NCI-H446 (cell line): ENCODE results near the gene TFF1.
A peak's percentile ranks its signal among the peaks of the same experiment; 100 is the strongest.

Experiments
- DNase-seq, 2 experiments: peaks; one replicate each; lab custom pipeline; 2025; lab: John Stamatoyannopoulos, UW

The TFF1 gene

DNA sequence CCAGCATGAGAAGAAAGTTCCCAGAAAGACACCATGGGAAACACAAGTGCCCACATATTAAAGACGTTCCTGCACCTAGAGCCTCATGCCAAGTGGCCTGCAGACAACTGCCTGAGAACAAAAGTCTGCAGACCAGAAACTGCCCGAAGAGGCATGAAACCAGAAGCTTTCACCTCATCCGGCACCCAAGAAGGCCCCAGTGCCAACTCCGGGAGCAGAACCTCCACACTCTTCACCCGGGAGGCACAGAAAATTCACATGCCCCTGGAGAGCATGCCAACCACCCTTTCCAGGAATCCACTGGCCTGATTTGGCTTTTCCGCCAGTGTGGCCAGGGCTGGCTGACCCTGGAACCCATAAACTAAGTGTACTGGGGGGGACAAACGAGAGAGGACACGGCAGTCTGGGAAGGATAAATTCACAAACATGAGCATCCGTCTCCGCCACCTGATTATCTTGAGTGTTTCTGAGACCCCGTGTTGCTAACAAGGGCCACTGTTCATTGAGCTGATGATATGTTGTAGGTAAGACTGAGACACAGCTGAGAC, 22.3 kb downstream of the TFF1 start:
- no peak for DNase-seq

DNA sequence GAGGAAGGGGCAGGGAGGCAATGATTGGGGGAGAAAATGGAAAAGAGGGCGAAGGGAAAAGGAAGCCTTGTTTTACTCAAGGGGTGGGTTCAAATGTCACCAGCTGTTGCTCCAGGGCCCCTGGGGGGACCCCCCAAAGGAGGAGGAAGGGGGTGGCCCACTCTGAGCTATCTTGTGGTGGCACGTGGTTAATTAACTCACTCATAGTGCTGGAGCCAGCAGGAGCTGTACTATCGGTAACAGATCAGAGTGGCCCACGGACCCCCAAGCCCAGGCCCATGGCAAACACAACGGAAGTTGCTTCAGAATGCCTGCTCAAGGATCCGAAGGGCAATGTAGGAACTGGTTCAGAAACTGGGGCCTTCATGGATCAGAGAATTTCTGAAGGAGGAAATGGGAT, 22.8 kb downstream of the TFF1 start:
- no peak for DNase-seq

DNA sequence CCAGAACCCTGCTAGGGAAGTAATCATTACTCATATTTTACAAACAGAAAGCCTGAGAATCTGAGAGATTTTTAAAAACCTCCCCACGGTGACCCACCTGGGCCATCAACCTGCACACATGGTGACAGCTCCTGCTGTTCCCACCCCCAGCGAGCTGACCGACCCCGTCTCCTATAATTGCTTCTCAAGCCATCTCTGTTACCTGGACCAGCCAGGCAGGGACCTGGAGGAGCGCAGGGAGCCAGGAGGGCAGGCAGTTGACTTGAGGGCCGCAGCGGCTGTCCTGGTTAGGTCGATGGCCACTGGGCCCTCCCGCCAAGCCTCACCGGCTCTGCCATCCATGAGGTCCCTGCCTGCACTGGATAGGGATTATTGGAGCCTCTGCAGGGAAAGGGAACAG, 23.2 kb downstream of the TFF1 start:
- DNase-seq = no peak

DNA sequence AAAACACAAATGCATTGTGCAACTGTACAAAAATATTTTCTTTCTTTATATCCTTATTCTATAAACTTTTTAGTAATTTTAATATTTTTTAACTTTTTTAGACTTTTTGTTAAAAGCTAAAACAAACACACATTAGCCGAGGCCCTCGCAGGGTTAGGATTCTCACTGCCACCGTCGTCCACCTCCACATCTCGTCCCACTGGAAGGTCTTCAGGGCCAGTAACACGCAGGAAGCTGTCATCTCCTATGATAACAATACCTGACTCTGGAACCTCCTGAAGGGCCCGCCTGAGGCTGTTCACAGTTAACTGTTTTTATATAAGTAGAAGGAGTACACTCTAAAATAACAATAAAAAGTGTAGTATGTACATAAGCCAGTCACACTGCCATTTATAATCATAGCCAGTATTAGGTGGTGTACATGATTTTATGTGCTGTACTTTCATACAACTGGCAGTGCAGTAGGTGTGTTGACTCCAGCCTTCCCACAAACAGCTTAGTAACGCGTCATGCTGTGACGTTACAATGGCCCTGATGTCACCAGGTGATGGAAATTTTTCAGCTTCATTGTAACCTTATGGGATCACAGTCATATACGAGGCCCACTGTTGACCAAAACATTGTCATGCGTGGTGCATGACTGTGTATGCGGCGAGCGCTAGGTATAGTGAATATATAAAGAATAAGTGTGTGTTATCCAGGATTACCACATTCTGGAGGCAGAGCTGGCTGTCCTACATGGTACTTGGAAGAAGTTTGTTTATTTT, 24.4 kb downstream of the TFF1 start:
- DNase-seq = no peak

DNA sequence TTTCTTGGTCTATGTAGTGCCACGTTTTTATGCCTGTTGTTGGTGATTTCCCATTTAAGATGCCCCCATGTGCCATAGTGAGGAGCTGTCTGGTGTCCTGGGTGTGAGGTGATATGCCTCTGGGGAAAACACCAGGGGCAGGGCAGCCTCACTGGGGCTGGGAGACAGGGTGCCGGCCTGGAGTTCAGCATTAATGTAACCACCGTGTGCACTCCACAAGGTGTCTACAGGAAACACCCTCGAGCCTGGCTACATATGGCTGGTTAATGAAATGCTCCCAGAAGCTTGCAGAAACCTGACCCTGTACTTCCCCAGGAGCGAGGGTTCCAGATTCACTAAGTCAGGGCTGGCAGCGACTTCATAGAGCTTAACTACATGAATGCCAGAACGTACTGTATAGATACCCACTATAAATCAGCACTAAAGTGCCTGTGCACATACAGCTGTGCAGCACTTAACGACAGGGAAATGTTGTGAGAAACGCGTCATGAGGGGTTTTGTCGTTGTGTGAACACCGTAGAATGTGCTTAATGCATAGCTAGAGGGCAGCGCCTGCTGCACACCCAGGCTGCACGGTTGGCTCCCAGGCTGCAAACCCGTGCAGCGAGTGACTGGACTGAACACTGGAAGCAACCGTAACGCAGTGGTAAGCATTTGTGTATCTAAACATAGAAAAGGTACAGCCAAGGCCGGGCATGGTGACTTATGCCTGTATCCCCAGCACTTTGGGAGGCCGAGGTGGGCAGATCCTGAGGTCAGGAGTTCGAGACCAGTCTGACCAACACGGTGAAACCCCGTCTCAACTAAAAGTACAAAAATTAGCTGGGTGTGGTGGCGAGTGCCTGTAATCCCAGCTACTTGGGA, 25.9 kb downstream of the TFF1 start:
- no peak for DNase-seq

DNA sequence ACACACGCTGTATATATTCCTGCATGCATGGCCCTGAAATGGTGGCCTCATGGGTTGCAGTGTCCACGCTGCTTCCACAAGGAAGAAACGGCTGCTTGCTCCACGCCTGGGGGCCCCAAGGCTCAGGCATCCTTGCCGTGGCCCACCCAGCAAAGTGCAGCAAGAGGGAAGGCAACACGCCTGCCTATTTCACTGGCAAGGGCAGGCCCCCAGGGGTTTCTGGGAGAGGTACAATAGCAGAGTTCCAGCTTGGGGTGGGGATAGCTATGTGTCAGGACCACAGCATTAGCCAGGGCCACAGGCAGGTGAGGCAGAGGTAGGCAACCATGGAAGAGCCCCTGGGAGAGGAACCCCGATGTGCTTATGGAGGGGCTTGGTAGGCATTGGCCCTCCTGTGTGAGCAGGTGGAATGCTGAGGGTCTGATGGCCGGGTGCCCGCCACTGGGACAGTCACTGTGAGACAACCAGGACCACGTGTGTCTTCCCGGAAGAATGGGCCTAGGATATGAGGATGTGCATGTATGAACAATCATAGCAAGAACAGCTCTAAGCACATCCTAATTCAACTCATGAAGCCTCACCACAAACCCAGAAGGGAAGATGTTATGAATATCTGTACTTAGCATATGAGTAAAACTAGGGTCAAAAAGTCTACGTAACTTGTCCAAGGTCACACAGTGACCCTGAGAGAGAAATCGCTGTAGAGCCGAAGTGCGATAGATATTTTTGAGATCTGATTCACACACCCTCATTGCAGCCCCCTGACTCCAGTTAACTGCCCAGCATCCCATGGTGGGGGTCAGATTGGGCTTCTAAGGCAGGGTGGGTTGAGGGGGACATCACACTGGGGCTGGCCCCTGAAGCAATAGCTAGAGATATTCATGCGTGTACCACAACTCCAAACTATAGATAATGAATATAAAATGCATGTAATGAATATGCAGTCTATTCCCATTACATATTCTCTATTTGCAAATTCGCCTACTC, 27.3 kb downstream of the TFF1 start:
- no peak for DNase-seq

DNA sequence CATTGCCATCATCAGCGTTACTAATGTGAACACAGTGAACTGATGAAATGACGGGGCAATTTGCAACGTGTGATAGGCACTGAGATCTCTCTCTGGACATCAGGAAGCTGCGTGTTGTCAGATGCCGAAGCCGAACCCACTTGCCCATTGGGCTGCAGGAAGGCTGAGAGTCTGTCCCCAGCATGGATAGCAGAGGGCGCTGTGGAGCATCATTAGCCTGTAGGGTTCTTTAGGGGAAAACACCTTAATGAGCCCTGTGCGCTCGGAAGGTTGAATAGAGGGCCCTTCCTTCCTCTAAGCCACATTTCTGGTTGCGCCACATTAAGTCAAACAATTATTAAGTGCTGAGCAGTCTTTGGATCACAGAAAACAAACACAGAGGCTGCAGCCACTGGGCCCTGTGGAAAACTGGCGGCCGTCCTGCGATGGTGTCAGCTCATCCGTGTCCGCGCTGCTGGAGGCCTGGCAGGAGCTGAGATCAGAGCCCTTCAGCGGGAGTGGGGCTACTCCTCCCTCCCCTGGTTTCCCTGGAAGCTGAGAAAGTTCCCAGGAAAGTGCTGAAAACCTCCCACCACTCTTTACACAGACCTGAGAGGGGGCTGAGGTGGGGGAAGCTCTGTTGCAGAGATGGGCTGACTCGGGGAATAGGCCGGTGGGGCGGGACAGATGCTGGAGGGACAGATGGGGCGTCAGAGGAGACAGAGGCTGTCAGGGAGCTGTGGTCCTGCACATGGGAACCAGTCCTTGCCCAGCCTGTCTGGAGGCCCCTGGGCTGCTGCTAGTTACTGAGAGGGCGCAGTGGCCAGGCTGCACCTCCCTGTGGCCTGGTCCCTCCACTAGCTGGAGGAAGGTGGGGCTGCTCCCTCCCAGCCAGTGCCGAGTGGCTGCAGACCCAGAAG, 28.3 kb downstream of the TFF1 start:
- peak; percentile 10 to 55 for DNase-seq

DNA sequence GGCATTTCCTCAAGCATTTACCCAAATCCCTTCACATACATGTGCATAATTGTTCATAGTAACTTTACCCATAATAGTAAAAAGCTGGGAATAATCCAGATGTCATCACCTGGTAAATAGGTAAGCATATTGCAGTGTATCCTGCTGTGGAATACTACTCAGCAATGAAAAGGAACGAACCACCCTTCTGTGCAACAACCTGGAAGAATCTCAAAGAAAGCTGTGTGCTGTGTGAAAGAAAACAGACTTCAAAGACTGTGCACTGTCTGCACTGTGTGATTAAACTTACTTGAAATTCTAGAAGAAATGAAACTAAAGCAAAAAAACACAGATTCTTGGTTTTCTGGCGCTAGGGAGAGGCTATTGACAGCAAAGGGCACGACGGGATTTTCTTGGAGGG, 29.1 kb downstream of the TFF1 start:
- no peak for DNase-seq

DNA sequence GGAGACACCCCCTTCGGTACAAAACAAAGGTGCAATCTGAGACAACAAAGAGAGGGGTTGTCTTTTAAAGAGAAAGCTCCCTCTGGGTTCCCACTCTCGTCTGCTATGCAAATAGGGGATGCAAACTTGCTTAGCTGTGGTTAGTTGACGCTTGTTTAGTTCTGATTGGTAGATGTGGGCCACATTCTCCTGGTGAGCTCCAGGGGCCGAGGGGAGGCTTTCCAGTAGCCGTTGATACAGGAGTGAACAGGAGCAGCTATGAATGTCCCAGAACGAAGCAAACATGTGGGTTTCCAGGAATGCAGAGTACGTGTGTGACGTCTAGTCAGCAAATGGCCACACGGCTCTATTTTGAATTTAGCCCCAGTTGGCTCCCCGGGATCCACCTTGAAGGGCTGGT, 30.3 kb downstream of the TFF1 start:
- DNase-seq = no peak

DNA sequence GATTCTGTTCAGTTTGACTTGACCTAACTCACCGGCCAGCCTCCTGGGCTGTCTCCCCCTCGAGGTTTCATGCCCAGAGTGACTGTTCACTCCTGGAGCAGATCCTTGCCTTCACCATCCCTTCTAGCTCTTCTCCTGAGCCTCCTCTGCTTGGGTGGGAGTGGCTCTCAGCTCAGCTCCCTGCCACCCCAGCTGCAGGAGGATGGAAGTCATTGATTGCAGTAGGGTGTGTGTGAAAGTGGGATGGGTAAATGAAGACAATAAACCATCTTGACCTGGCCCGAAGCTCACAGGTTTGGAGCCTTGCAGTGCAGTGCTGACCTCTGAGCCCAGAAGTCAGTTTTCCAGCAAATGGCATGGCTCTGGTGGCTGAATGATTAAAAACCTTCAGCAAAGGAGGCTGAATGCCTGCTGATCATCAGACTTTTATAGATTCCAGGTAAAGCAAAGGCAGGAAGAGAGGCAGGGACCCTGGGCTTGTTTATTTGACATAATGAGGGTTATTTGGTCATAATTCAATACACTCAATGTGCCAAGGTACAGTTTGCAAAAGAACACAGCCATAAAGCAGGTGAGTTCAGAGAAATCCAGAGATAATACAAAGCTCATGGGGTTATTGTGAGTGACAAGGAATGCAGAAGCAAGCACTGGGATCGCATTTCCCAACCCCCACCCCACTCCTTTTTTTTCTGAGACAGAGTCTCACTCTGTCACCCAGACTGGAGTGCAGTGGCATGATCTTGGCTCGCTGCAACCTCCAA, 33.6 kb downstream of the TFF1 start:
- DNase-seq = no peak

DNA sequence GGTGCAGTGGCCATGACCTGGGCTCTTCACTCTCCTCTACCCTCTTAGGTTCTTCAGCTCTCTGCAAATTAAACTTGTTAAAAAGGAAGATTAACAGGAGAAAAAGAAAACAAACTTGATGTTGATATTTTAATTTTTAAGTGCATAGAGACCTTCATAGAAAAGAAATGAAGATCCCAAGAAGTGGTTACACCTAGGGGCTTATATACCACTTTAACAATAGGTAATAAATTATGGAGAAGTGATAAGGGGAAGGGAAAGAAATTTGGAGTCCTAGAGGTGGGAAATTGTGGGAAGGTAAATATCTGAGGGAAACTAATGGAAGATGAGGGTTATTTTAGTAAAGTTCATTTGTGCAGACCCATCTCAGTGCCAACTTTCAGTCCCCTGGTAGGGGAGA, 34.7 kb downstream of the TFF1 start:
- DNase-seq = no peak

DNA sequence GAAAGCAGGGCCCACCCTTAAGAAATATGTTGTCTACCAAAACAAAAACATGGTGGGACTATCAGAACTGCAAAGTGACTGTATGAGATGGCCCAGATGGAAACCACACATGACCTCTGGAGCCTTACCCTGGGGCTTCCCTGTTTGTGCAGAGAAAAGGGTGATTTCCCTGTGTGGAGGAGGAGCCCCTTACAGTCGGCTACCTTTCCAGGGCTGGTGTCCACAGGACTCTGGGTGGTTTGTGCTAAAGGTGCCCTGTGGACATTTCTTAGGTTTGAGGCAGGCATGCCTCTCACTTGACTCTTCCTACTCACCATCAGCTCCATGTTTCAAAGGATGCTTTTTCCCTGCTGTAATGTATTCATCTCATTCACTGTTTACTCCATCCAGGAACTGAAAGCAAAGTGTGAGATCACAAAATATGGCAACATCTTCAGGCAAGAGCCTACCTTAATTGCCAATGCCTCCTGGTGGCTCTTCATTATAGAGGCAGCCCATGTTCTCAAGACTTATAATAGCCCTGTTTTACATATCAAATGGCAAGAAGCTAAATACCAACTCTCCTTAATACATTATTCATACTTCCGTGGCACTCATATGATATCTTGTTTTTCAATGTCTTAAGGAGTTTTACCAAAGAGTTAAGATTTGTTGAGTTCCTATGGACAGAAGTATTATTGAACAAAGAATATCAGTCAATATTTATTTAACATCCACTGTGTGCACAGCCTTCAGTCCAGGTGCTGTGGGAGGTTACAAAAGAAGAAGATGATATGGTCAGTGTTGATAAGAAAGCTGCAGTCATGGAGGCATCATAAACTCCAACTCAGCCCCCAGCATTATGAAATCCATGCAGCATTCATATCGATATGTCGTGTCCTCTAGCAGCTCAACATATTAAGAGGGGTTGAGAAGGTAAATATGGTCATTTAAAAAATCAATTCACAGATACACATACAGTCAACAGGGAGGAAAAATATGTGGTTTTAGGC, 35.7 kb downstream of the TFF1 start:
- DNase-seq = no peak

DNA sequence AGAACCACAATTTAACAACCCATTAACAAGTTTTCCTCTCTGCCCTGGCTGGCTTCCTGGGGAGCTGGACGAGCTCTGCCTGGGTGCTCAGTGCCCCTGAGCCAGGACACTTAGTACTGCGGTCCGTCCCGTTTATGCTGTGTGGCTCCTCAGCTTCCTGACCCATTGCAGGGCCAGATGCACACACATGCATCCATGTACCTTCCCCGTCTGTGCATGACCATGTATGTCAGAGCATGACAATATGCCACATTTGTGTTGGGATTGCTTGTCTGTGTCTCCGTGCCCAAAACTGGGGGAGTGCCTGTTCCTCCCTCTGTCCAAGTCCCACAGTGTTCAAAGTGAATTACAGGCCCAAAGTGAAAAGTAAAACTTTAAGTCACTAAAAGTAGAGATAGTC, 41.4 kb downstream of the TFF1 start:
- no peak for DNase-seq

DNA sequence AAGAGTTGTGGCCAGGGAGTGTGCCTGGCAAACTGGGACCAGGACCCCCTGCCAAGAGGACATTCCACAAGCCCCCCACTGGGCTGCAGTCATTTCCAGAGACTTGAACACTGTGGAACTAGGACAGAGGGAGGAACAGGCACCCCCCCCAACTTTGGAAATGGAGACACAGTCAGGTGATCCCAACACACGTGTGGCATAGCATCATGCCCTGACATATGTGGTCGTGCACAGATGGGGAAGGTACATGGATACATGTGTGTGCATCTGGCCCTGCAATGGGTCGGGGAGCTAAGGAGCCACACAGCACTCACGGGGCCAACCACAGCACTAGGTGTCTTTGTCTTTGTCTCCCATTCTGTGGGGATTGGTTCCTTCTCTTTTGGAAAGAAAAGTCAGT, 44.5 kb downstream of the TFF1 start:
- DNase-seq = no peak

DNA sequence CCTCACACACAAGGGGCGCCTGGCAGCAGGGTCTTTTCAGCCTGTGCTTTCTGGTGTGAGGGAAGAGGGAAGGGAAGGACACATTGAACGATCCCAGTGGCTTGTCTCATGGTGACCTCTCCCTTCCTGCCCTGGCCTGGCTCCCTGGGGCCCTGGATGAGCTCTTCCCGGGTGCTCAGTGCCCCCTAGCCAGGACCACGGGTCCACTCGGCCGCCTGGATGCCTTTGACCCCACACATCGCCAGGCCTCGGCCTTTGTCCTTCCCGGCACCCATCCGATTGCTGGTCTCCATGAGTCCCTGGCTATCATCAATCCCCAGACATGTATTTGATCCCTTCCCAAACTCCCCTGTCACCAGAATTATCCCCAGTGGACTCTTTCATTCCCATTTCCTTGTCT, 45.1 kb downstream of the TFF1 start:
- no peak for DNase-seq

DNA sequence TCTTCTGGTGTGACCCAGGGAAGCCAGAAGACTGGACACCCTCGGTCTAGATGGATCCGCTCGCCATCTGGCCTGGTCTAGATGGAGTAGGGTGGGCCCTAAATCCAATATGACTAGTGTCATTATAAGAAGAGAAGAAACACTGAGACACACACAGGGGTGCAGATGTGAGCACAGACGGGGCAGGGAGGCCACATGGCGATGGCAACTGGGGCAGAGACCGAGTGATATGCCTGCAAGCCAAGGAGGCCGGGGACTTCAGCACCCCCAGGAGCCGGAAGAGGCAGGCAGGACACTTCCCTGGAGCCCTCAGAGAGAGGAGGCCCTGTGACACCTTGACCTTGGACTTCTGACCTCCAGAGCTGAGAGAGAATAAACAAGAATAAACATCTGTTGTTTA, 45.5 kb downstream of the TFF1 start:
- no peak for DNase-seq

DNA sequence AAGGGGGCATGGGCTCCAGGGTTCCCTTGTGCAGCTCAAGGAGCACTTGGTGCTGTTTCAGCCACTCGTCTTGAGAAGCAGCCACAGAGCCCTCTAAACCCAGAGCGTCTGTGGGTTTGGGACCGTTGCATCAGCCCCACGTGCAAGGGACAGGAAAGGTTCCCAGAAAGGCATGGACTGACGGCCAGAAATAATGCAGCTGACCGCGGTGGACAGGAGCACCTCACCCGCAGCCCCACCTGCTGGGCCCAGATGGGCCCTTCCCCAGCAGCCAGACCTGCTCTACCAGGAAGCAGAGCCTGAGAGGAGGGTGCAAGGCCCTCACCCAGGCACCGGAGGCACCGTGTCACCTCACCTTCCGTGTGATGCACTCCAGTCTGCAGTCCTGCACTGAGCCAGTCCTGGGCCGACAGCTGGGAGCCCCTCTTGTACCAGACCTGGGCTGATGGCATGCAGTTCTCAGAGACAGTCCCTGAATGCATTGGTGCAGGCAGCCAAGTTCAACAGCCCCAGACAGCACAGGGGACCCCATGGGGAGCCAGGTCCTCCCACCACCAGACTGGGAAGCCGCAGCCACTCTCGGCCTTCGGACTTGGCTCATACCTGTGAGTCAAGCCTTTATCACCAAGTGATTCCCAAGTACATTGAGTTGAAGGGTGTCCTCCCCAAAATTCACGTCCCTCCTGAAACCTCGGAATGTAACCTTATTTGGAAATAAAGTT, 46.3 kb downstream of the TFF1 start:
- no peak for DNase-seq

DNA sequence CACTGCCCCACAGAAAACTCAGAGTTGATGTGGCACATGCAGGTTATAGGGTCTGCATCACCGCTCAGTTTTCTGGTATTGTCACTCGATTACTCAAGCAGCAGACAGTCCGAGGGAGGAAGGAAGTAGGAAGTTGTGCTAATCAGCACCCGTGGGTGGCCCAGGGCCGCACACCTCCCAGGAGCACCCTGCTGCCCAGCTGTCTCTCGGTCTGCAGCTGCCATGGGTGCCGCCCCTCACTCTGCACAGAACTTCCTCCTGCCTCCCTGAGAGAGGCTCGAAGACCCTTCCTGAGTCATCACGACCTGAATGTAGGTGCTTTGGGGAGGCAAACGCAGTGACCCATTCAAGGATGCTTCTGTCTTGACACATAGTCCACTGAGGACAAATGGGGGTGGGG, 47.0 kb downstream of the TFF1 start:
- DNase-seq = no peak
